Activated T-cell treated with anti-CD3 and anti-CD28 coated beads, Interleukin-2, amount 50 U/mL, for 72 hours (primary cell): ENCODE data around the gene SORT1. TPM values are rescaled to one million over a fixed set of nuclear protein-coding genes. Genes with fewer than 3 reads are reported as not detected.

Source experiments
- total RNA-seq, 2 donors: library from RNA; stranded (reverse); gene quantifications; one replicate each; pipeline ENCODE4 v1.2.3, GENCODE V29; 2022

Gene SORT1
- total RNA-seq, 2 donors from 2014 or later: 1.4 to 4.8 TPM

Other genes starting within 250 kb of the SORT1 start
- 100 to 1,000 TPM; 413 to 456 TPM for gene SARS1, start 184.0 kb downstream of the SORT1 start, total RNA-seq
- gene CELSR2, start 148.4 kb downstream of the SORT1 start, total RNA-seq: 1 to 10 TPM; 2.5 to 3.1 TPM
- 10 to 100 TPM; 17.5 to 18.3 TPM for gene PSRC1, start 114.8 kb downstream of the SORT1 start, total RNA-seq
- gene MYBPHL, start 90.9 kb downstream of the SORT1 start, total RNA-seq: not detected
- gene PSMA5, start 28.5 kb upstream of the SORT1 start, total RNA-seq: 100 to 1,000 TPM; 169 to 179 TPM
- gene SYPL2, start 68.6 kb upstream of the SORT1 start, total RNA-seq: under 1 TPM; 0.10 to 0.37 TPM
- gene ATXN7L2, start 86.0 kb upstream of the SORT1 start, total RNA-seq: 10 to 100 TPM; 11.9 to 13.3 TPM
- gene CYB561D1, start 96.2 kb upstream of the SORT1 start, total RNA-seq: 10 to 100 TPM; 15.8 to 16.5 TPM
- 1 to 10 TPM; 2.1 to 2.6 TPM for gene AMIGO1, start 111.8 kb upstream of the SORT1 start, total RNA-seq
- not detected for gene GPR61, start 142.0 kb upstream of the SORT1 start, total RNA-seq
- gene GNAI3, start 150.7 kb upstream of the SORT1 start, total RNA-seq: 10 to 100 TPM in 1 of 2 donors, 1 to 10 TPM in 1; 8.9 to 10.1 TPM
- gene GNAT2, start 221.7 kb upstream of the SORT1 start, total RNA-seq: under 1 TPM; 0.17 to 0.23 TPM
- gene AMPD2, start 221.9 kb upstream of the SORT1 start, total RNA-seq: 10 to 100 TPM; 64.0 to 79.2 TPM